OCI-LY7 (cell line): ENCODE measurements around the gene TRIM58. TPM values are rescaled to one million over a fixed set of nuclear protein-coding genes. Genes with fewer than 3 reads are reported as not detected.

Experiments
- Bru-seq: library from RNA; stranded (reverse); fragments of 400-500 nt; gene quantifications from one replicate; lab custom pipeline; 2021; lab: Mats Ljungman, UMichigan
- BruChase-seq, 2 experiments: library from RNA; stranded (reverse); fragments of 400-500 nt; gene quantifications; one replicate each; lab custom pipeline; 2021; lab: Mats Ljungman, UMichigan
- BruUV-seq: library from RNA; stranded (reverse); fragments of 400-500 nt; replicated peaks from 2 replicates; lab custom pipeline; 2021; lab: Mats Ljungman, UMichigan
- CTCF ChIA-PET: fragments of 300-600 bp; sonication (Branson Sonifier 250); formaldehyde crosslinking; loops from one replicate; lab custom pipeline; 2022; ENCODE audit warnings: antibody characterized with exemption; ENCODE audit not compliant: unreplicated experiment; lab: Charles Lee
- POLR2A ChIA-PET: fragments of 300-600 bp; sonication (Branson Sonifier 250); formaldehyde crosslinking; loops from one replicate; lab custom pipeline; 2022; ENCODE audit warnings: antibody characterized with exemption; lab: Charles Lee
- DNase-seq: peaks from one replicate; pipeline ENCODE4 v3.0.0-alpha.2; 2015; ENCODE audit warnings: low spot score
- H2AFZ ChIP-seq: fragments of 200-600 bp; sonication (generic), shearing (Covaris generic); 2 replicates; pipeline ENCODE4 v1.6.1; 2014; ENCODE audit warnings: mild to moderate bottlenecking, antibody characterized with exemption, low read length, moderate library complexity
- H3K27ac ChIP-seq: fragments of 200-600 bp; sonication (generic); 2 replicates; pipeline ENCODE4 v1.5.1; 2014; ENCODE audit warnings: mixed run types, low read depth, mild to moderate bottlenecking, moderate library complexity, low read length, inconsistent platforms; ENCODE audit not compliant: poor library complexity, severe bottlenecking
- H3K36me3 ChIP-seq: fragments of 200-600 bp; sonication (generic); 2 replicates; pipeline ENCODE4 v1.6.1; 2014; ENCODE audit warnings: mild to moderate bottlenecking, antibody characterized with exemption, low read length, moderate library complexity, mixed read lengths; ENCODE audit not compliant: insufficient read depth
- H3K4me1 ChIP-seq: fragments of 200-600 bp; sonication (generic); 2 replicates; pipeline ENCODE4 v1.5.1; 2014; ENCODE audit warnings: mild to moderate bottlenecking, low read length; ENCODE audit not compliant: insufficient read depth, poor library complexity, severe bottlenecking
- H3K4me2 ChIP-seq: fragments of 200-600 bp; sonication (generic); 2 replicates; pipeline ENCODE4 v1.6.1; 2014; ENCODE audit warnings: mild to moderate bottlenecking, low read length
- H3K4me3 ChIP-seq: fragments of 200-600 bp; sonication (generic); 2 replicates; pipeline ENCODE4 v1.5.1; 2014; ENCODE audit warnings: mild to moderate bottlenecking, low read depth, low read length; ENCODE audit not compliant: poor library complexity, severe bottlenecking
- H3K79me2 ChIP-seq: fragments of 200-600 bp; sonication (generic); 2 replicates; pipeline ENCODE4 v1.6.1; 2016; ENCODE audit warnings: low read depth, mild to moderate bottlenecking, low read length, moderate library complexity, mixed read lengths; ENCODE audit not compliant: insufficient read depth
- H3K9me2 ChIP-seq: fragments of 200-600 bp; sonication (generic); 2 replicates; pipeline ENCODE4 v1.6.1; 2016; ENCODE audit warnings: mild to moderate bottlenecking, low read length, mixed read lengths; ENCODE audit not compliant: insufficient read depth
- H3K9me3 ChIP-seq: fragments of 200-600 bp; sonication (generic); 2 replicates; pipeline ENCODE4 v1.6.1; 2014; ENCODE audit warnings: mild to moderate bottlenecking, mixed run types, low read length, mixed read lengths
- H4K20me1 ChIP-seq: fragments of 200-600 bp; sonication (generic); 2 replicates; pipeline ENCODE4 v1.6.1; 2014; ENCODE audit warnings: mild to moderate bottlenecking, antibody characterized with exemption, low read length, moderate library complexity, mixed read lengths; ENCODE audit not compliant: insufficient read depth
- CTCF ChIP-seq: fragments of 200-600 bp; sonication (generic); conservative IDR thresholded peaks from 2 replicates; pipeline ENCODE4 v1.5.1; 2014; ENCODE audit warnings: mild to moderate bottlenecking, antibody characterized with exemption, low read length, moderate library complexity, mixed read lengths
- EZH2phosphoT487 ChIP-seq: fragments of 200-600 bp; sonication (generic); IDR thresholded peaks from 2 replicates; pipeline ENCODE4 v1.6.1; 2018; ENCODE audit warnings: low read depth, borderline replicate concordance, mild to moderate bottlenecking, mixed run types, antibody characterized with exemption, low read length, moderate library complexity, mixed read lengths
- intact Hi-C: fragments of 100-400 bp; cut with micrococcal nuclease; formaldehyde crosslinking; loops from one replicate; pipeline ENCODE4 v1.10.0; 2022; ENCODE audit not compliant: unreplicated experiment
- long read RNA-seq: library from polyadenylated mRNA; stranded (forward); transcript quantifications from one replicate; pipeline ENCODE4 v2.0.0, GENCODE V29; 2022
- total RNA-seq, 2 experiments: library from RNA; depleted of rRNA in 1 of 2; stranded (reverse); fragments of >200 nt in 1 of 2; shearing (Covaris generic) in 1 of 2; gene quantifications; 2 replicates each; pipeline ENCODE4 v1.2.3, GENCODE V29; 2014 to 2022

TRIM58 gene
- total RNA-seq (2014; rRNA removed; shearing (Covaris generic)) (not detected in 2 replicates), total RNA-seq (2022) (not detected in 2 replicates), Bru-seq, nascent RNA (not detected), BruChase-seq, experiment 1, labeled RNA remaining after a 6-hour chase (not detected), BruChase-seq, experiment 2, labeled RNA remaining after a 2-hour chase (not detected)
- long read RNA-seq, result 0 reads

GRCh38 chr1:247857069-247857984 lies at the start of gene TRIM58:
TRIM58 (plus strand) TSS chr1:247857187; CDS start chr1:247857247, 60 bp downstream.
- Histone ChIP-seq H4K20me1 (no peaks in the 10 kb centered on the region), H3K27ac (no peak within 1 kb of the TSS), H3K4me1 (no peaks in the 10 kb centered on the region), H3K9me2 (no peaks in the 10 kb centered on the region), H3K79me2 (no peaks in the 10 kb centered on the region), H2AFZ (no peak within 1 kb of the TSS), H3K4me3 (no peak within 1 kb of the TSS), H3K36me3 (no peaks in the 10 kb centered on the region), H3K9me3 (no peaks in the 10 kb centered on the region), H3K4me2 (no peak within 1 kb of the TSS)
- intact Hi-C loops, result no loop called here
- TF ChIP-seq CTCF (no peak), EZH2phosphoT487 (no peak)
- CTCF ChIA-PET, result no interaction called here
- BruUV-seq, result no TSS peak
- DNase-seq, result no peak
- POLR2A ChIA-PET, result no interaction called here

GRCh38 chr1:247812637-247813036 lies 44.4 kb upstream of the TRIM58 start:
- H3K27ac ChIP-seq, result no peak overlapping the region
- no peak overlapping the region for H3K4me2 ChIP-seq
- ChIA-PET CTCF (no interaction called here), POLR2A (no interaction called here)
- H3K79me2 ChIP-seq, result no peaks in the 10 kb centered on the region
- no peaks in the 10 kb centered on the region for H3K9me3 ChIP-seq
- no peaks in the 10 kb centered on the region for H4K20me1 ChIP-seq
- no peak overlapping the region for H3K4me3 ChIP-seq
- no peaks in the 10 kb centered on the region for H3K36me3 ChIP-seq
- no peak for DNase-seq
- BruUV-seq, result no TSS peak
- no peaks in the 10 kb centered on the region for H3K4me1 ChIP-seq
- no peaks in the 10 kb centered on the region for H3K9me2 ChIP-seq
- intact Hi-C loops, result no loop called here
- H2AFZ ChIP-seq, result no peak overlapping the region
- TF ChIP-seq CTCF, result no peak
- TF ChIP-seq EZH2phosphoT487, result no peak
